SIG-M5 treated with dmso at 0.1 percent for 504 hours (cell line): Measurements from ENCODE around the gene SGK1.
"Not testable (repeated sequence)": the region's sequence is repeated elsewhere in the genome, so short reads cannot be mapped to it uniquely, and the experiment has no call there.

Source experiments
- DNase-seq: peaks from one replicate; lab custom pipeline; 2025; ENCODE audit not compliant: unreplicated experiment; lab: John Stamatoyannopoulos, UW

SGK1 gene

GRCh38 chr6:134230940-134231339, 87.0 kb downstream of the SGK1 start:
- no peak for DNase-seq

DNA sequence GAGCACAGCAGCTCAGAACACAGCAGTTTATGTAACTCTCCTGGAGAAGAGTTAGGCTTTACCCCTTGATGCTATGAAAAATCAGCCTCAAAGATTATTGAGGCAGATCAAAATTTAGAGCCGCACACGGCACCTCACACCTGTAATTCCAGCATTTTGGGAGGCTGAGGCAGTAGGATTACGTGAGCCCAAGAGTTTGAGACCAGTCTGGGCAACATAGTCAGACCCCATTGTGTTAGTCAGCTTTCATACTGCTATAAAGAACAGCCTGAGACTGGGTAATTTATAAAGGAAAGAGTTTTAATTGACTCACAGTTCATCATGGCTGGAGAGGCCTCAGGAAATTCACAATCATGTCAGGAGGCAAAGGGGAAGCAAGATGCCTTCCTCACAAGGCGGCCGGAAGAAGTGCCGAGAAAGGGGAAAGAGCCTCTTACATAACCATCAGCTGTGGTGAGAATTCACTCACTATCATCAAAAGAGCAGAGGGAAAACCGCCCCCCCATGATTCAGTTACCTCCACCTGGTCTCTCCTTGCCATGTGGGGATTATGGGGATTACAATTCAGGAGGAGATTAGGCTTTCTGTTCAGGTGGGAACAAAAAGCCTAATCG, 87.7 kb downstream of the SGK1 start:
- DNase-seq, result peak; percentile 63

DNA sequence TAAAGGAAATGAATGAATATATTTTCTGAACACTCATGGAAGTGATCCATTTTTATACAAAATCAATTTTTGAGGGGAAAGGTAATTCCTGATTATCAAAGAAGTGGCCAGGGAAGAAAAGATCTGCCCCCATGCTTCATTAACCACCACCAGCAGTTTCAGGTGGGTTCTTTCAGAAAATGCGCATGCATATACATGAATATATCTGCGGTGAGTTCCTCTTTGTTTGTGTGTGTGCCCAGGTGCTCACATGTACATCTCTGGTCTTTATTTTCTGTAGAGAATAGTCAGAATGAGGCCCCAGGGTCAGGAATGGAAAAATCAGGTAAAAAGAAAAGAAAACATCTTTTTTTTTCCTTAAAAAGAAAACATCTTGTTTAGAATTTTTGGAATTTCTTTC, 88.4 kb downstream of the SGK1 start:
- DNase-seq, result no peak

DNA sequence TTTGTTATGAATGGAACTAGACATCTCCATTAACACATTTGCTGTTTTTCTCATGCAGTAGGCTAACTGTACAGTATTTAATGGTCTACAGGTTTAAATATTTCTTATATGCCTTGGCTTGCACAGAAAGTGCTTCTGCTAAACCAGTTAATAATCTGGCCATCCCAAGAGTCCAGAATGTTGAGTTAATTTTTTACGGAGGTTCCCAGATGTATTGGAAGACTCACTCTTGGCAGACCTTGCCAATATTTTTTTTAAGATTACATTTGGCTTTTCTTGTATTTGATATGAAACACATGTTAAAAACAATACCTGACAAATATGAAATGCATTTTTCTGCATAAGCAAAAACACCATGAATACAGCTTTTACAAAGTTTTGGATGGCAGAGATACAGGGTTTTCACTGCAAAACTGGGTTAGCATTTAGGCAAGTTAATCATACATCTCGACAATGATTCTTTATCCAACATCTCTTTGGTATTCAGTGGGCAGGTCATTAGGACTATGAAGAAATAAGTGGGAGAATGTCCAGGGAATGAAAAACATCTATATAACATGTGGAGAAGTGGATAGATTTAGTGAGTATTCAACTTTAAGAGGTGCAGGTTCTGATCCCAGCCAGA, 94.0 kb downstream of the SGK1 start:
- DNase-seq, result no peak

GRCh38 chr6:134221250-134221649, 96.7 kb downstream of the SGK1 start:
- DNase-seq, result no peak

DNA sequence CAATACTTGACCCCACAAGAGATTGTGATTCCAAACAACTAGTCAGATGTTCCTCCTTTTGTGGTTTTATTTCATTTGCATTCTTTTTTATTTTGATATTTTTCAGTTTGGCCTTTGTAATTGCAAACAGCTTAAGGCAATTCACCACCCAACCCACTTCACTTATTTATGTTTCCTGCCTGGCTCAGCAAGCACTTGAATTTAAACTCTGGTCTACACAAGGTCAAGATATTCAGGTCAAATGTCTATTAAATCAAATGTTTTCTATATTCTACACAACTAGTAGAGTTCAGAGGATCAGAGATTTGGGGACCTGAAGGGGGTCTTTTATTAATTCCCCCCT, 100.1 kb downstream of the SGK1 start:
- DNase-seq, result no peak

- no peak for DNase-seq
Observed at GRCh38 chr6:134217105-134217797, 100.7 kb downstream of the SGK1 start.

- peak; percentile 78 for DNase-seq
Observed at GRCh38 chr6:134216301-134217010, 101.5 kb downstream of the SGK1 start.

DNA sequence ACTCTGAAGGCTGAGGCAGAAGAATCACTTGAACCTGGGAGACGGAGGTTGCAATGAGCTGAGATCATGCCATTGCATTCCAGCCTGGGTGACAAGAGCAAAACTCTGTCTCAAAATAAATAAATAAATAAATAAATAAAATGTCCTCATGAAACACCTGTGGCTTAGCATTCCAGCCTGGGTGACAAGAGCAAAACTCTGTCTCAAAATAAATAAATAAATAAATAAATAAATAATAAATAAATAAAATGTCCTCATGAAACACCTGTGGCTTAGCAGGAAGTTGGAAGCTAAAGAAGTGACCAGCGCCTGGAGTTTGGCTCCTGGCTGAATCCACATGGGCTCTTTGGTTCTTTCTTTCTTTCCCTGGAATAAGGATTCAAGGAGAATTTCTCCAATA, 104.5 kb downstream of the SGK1 start:
- not testable (repeated sequence) for DNase-seq

DNA sequence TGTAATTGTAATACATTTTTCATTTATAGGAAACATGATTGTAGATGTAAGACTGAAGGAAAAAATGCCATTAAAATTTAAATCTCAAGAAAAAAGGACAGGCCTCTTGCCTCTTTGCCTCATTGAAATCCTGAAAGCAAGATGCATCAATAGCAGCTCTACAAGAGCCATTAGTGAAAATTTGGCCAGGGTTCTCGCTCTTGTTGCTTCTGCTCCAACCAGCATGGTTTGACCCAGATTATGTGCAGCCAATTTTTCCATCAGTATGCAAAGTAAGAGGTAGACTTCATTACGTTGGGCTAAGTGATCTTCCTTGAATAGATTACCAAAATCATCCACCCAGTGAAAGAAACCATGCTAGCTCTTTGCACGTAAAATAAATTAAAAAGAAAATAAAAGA, 106.6 kb downstream of the SGK1 start:
- DNase-seq, result no peak

- DNase-seq, result no peak
Observed at GRCh38 chr6:134207421-134207820, 110.5 kb downstream of the SGK1 start.

DNA sequence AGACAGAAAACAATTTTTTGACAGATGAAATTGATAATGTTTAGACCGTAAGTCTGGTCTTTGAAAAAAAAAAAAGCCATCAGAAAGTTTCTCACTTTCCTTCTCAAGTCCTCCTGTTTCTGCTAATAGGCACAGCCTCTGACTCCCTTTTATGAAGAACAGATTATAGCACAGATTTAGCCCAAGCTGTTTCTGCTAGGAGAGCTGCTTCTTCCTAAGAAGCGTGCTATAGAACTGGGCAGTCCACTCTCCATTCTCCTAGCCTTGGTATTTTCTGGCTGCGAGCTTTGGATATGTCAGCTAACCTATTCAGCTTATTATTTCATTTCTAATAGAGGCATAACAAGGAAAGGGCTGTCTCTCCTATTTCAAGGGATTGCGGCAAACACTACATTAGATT, 112.5 kb downstream of the SGK1 start:
- no peak for DNase-seq

DNA sequence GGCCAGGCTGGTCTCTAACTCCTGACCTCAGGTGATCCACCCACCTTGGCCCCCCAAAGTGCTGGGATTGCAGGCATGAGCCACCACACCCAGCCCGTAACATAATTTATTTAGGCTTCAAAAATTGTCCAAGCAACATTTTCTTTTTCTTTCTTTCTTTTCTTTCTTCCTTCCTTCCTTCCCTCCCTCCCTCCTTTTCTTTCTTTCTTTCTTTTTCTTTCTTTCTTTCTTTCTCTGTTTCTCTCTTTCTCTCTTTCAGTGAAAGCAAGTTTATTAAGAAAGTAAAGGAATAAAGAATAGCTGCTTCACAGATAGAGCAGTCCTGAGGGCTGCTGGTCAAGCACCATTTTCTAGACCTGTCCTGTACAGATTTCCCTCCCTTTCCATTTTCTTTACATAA, 113.2 kb downstream of the SGK1 start:
- DNase-seq, result not testable (repeated sequence)

DNA sequence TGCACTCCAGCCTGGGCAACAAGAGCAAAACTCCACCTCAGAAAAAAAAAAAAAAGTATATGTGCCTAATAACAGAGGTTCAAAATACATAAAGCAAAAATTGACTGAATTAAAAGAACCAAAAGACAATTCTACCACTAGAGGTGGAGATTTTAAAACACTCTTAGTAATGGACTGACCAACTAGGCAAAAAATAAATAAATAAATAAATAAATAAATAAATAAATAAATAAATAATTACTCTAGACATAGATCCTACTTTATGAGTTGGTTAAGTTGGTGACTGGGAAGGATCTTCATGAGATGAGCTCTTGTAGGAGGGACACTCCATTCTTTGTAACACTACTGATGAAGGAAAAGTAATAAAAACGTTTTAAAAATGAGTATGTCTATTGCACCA, 113.9 kb downstream of the SGK1 start:
- DNase-seq, result no peak

GRCh38 chr6:134201716-134202115, 116.2 kb downstream of the SGK1 start:
- peak; percentile 68 for DNase-seq

- DNase-seq, result no peak
Observed at GRCh38 chr6:134199848-134200606, 117.9 kb downstream of the SGK1 start.

DNA sequence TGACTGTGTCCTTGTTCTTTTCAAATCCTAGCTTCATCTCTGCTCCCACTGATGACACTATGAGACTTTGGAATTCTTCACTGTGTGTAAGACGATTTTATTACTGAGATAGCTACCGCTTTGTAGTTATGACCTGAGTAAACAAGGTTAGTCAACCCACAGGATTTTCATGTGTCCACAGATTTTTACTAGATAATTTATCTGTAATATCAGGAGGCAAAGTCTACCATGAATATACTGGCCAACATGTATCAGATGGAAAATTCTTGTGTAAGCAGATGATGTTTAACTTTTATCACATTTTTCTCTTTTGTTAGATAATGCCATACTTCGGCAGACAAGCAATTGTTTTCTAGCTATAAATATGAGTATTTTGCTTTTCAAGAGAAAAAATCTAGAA, 119.8 kb downstream of the SGK1 start:
- DNase-seq, result no peak

DNA sequence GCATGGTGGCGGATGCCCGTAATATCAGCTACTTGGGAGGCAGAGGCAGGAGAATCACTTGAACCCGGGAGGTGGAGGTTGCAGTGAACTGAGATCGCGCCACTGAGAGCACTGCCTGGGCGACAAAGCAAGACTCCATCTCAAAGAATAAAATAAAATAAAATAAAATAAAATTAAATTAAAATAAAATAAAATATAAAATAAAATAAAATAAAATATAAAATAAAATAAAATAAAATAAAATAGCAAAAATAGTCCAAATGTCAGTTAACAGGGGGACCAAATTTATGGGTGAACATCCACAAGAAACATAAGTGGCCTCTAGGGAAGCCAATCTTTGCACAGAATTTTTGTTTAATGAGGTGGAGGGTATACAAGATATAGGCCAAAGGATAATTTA, 120.2 kb downstream of the SGK1 start:
- not testable (repeated sequence) for DNase-seq

- no peak for DNase-seq
Observed at GRCh38 chr6:134196568-134197193, 121.2 kb downstream of the SGK1 start.

GRCh38 chr6:134195985-134196384, 121.9 kb downstream of the SGK1 start:
- no peak for DNase-seq
